ENCODE data around the gene VILL. TPM values are rescaled to one million over a fixed set of nuclear protein-coding genes. Genes with fewer than 3 reads are reported as not detected.

Gene VILL
- polyA plus RNA-seq, 1 of the 3 experiments (the other 2 are of a cell fraction), result 8.8 TPM

DNA sequence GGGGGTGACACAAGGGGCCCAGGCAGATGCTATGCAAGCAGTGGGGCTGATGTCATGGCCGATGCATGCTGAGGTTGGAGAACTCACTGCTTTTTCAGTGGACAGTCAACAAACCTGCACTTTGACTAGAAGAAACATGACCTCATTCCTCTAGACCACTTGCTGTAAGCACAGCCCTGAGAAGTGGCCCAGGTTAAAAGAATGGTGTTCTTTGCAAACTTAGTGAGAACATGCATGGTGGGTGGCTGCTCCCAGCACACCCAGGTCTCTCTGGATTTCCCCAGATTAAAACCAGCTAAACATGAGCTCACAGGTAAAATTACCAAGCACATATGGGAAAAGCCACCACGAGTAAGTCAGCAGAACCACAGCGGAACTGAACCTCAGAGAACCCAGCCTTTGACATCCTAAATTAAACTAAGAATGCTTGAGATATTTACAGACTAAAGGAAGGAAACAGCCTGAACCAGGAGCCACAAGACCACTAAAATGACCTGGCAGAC lies 64.0 kb downstream of the VILL start:
- TF ChIP-seq, protein P1, sequence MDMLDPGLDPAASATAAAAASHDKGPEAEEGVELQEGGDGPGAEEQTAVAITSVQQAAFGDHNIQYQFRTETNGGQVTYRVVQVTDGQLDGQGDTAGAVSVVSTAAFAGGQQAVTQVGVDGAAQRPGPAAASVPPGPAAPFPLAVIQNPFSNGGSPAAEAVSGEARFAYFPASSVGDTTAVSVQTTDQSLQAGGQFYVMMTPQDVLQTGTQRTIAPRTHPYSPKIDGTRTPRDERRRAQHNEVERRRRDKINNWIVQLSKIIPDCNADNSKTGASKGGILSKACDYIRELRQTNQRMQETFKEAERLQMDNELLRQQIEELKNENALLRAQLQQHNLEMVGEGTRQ (IDR thresholded peaks at IDR 0.05; ENCODE audit: borderline replicate concordance, low read depth, low read length), result no peak
- TF ChIP-seq TAF1 (IDR thresholded peaks at IDR 0.05; ENCODE audit: borderline replicate concordance, low read depth, low read length) (no peak), GABPA (IDR thresholded peaks at IDR 0.05; ENCODE audit: low read depth) (no peak), FOXM1 (IDR thresholded peaks at IDR 0.05; ENCODE audit: low read depth) (no peak), RAD21 (IDR thresholded peaks at IDR 0.05; ENCODE audit: low read length) (no peak), TEAD4 (IDR thresholded peaks at IDR 0.05; ENCODE audit: borderline replicate concordance, insufficient read depth) (no peak), SIN3A (IDR thresholded peaks at IDR 0.05; ENCODE audit: borderline replicate concordance, low read depth, low read length) (no peak), MXI1 (IDR thresholded peaks at IDR 0.05; ENCODE audit: low read depth, low read length) (no peak), YY1 (IDR thresholded peaks at IDR 0.05; ENCODE audit: low read depth) (no peak)
- TF ChIP-seq, protein P2, sequence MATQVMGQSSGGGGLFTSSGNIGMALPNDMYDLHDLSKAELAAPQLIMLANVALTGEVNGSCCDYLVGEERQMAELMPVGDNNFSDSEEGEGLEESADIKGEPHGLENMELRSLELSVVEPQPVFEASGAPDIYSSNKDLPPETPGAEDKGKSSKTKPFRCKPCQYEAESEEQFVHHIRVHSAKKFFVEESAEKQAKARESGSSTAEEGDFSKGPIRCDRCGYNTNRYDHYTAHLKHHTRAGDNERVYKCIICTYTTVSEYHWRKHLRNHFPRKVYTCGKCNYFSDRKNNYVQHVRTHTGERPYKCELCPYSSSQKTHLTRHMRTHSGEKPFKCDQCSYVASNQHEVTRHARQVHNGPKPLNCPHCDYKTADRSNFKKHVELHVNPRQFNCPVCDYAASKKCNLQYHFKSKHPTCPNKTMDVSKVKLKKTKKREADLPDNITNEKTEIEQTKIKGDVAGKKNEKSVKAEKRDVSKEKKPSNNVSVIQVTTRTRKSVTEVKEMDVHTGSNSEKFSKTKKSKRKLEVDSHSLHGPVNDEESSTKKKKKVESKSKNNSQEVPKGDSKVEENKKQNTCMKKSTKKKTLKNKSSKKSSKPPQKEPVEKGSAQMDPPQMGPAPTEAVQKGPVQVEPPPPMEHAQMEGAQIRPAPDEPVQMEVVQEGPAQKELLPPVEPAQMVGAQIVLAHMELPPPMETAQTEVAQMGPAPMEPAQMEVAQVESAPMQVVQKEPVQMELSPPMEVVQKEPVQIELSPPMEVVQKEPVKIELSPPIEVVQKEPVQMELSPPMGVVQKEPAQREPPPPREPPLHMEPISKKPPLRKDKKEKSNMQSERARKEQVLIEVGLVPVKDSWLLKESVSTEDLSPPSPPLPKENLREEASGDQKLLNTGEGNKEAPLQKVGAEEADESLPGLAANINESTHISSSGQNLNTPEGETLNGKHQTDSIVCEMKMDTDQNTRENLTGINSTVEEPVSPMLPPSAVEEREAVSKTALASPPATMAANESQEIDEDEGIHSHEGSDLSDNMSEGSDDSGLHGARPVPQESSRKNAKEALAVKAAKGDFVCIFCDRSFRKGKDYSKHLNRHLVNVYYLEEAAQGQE (IDR thresholded peaks at IDR 0.05; ENCODE audit: low read depth, low read length), result no peak
- TF ChIP-seq, protein P3, sequence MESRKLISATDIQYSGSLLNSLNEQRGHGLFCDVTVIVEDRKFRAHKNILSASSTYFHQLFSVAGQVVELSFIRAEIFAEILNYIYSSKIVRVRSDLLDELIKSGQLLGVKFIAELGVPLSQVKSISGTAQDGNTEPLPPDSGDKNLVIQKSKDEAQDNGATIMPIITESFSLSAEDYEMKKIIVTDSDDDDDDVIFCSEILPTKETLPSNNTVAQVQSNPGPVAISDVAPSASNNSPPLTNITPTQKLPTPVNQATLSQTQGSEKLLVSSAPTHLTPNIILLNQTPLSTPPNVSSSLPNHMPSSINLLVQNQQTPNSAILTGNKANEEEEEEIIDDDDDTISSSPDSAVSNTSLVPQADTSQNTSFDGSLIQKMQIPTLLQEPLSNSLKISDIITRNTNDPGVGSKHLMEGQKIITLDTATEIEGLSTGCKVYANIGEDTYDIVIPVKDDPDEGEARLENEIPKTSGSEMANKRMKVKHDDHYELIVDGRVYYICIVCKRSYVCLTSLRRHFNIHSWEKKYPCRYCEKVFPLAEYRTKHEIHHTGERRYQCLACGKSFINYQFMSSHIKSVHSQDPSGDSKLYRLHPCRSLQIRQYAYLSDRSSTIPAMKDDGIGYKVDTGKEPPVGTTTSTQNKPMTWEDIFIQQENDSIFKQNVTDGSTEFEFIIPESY (IDR thresholded peaks at IDR 0.05; ENCODE audit: borderline replicate concordance, low read depth), result no peak
- TF ChIP-seq, protein P4, sequence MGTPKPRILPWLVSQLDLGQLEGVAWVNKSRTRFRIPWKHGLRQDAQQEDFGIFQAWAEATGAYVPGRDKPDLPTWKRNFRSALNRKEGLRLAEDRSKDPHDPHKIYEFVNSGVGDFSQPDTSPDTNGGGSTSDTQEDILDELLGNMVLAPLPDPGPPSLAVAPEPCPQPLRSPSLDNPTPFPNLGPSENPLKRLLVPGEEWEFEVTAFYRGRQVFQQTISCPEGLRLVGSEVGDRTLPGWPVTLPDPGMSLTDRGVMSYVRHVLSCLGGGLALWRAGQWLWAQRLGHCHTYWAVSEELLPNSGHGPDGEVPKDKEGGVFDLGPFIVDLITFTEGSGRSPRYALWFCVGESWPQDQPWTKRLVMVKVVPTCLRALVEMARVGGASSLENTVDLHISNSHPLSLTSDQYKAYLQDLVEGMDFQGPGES (IDR thresholded peaks at IDR 0.05; ENCODE audit: low read depth, low read length), result no peak
- H2AFZ ChIP-seq (ENCODE audit: low read depth), result no peak overlapping the region
- no peaks in the 10 kb centered on the region for H3K36me3 ChIP-seq (replicated peaks in 1 of 2; ENCODE audit: control insufficient read depth in 1 of 2, insufficient read depth in 2 of 2, low read length in 1 of 2)
- no peak overlapping the region for H3K27ac ChIP-seq (ENCODE audit: low read depth in 2 of 2, low read length in 1 of 2)
- H3K4me3 ChIP-seq (ENCODE audit: low read depth in 2 of 2, low read length in 1 of 2), result no peak overlapping the region
- H3K9ac ChIP-seq, result no peak overlapping the region
- H3K9me2 ChIP-seq, result no peaks in the 10 kb centered on the region
- no peaks in the 10 kb centered on the region for H3K79me2 ChIP-seq (ENCODE audit: insufficient read depth)
- no peaks in the 10 kb centered on the region for H3F3A ChIP-seq (replicated peaks; ENCODE audit: insufficient read depth)
- POLR2A ChIA-PET, result no interaction called here
- H3K9me3 ChIP-seq, result no peaks in the 10 kb centered on the region
- no peak overlapping the region for H3K4me2 ChIP-seq
- CTCF ChIA-PET, result no interaction called here
- no peaks in the 10 kb centered on the region for H3K4me1 ChIP-seq (ENCODE audit: control insufficient read depth in 1 of 2, insufficient read depth in 2 of 2, low read depth in 1 of 2, low read length in 1 of 2)
- no peak for DNase-seq
- 42% methylated on average over 3 of the region's 3 CpGs for WGBS (ENCODE audit: low lambda C conversion rate)
- no peaks in the 10 kb centered on the region for H3K27me3 ChIP-seq (ENCODE audit: insufficient read depth)
- H4K20me1 ChIP-seq (ENCODE audit: insufficient read depth), result no peaks in the 10 kb centered on the region

Small RNA genes within 50 kb of the gene (small RNA-seq; reads per million reads assigned to genes)
- gene MIR26A1 (6.1 to 226 (median 125) reads per million in 7 experiments), gene RF00019 (0 reads per million in 7 experiments)

Other genes with a start within 250 kb of the VILL start
- gene CTDSPL, start 128.9 kb upstream of the VILL start, polyA plus RNA-seq (2012; rRNA removed), result 22.1 and 26.8 TPM in 2 replicates
- 15.2 and 20.2 TPM in 2 replicates for gene PLCD1, start 38.9 kb downstream of the VILL start, polyA plus RNA-seq (2012; rRNA removed)
- gene DLEC1, start 48.4 kb downstream of the VILL start, polyA plus RNA-seq (2012; rRNA removed), result 0.02 TPM in 1 of 2 replicates, not detected in the other
- gene ACAA1, start 146.3 kb downstream of the VILL start, polyA plus RNA-seq (2012; rRNA removed), result 86.4 and 101 TPM in 2 replicates
- gene MYD88, start 147.9 kb downstream of the VILL start, polyA plus RNA-seq (2012; rRNA removed), result 24.0 and 26.9 TPM in 2 replicates
- 22.3 and 31.9 TPM in 2 replicates for gene OXSR1, start 174.8 kb downstream of the VILL start, polyA plus RNA-seq (2012; rRNA removed)

Data from SK-N-SH (cell line).